Subcutaneous adipose tissue (tissue), 4 donors: ENCODE results near the gene SYT14. TPM values are rescaled to one million over a fixed set of nuclear protein-coding genes. Genes with fewer than 3 reads are reported as not detected.

Source experiments
- CTCF ChIP-seq: fragments of 450-650 bp; IDR thresholded peaks from one replicate; pipeline ENCODE4 v1.5.1; 2016; ENCODE audit warnings: low read depth, mild to moderate bottlenecking, control low read depth, antibody characterized with exemption, moderate library complexity
- total RNA-seq, 4 donors: library from RNA; depleted of rRNA; stranded (reverse); fragments of >200 nt; gene quantifications; one replicate each; pipeline ENCODE4 v1.1.0, GENCODE V29; 2016

SYT14 gene
- total RNA-seq, 4 donors from 2014 or later, result not detected

- no peak for TF ChIP-seq CTCF
These were observed 10.6 kb upstream of the SYT14 start for GRCh38 chr1:209927466-209927865.

- no peak for TF ChIP-seq CTCF
These were observed 8.3 kb upstream of the SYT14 start for GRCh38 chr1:209929751-209930150.

GRCh38 chr1:209931141-209931540 is 6.9 kb upstream of the SYT14 start:
- TF ChIP-seq CTCF, result no peak

- no peak for TF ChIP-seq CTCF
These were observed 1.9 kb upstream of the SYT14 start for GRCh38 chr1:209936125-209936524.

- no peak for TF ChIP-seq CTCF
These were observed 7.4 kb downstream of the SYT14 start for GRCh38 chr1:209945377-209945776.

GRCh38 chr1:209948155-209948554 is 10.1 kb downstream of the SYT14 start:
- no peak for TF ChIP-seq CTCF

- no peak for TF ChIP-seq CTCF
These were observed 18.1 kb downstream of the SYT14 start for GRCh38 chr1:209956116-209956515.

GRCh38 chr1:209959623-209960022 is 21.6 kb downstream of the SYT14 start:
- no peak for TF ChIP-seq CTCF
